H1 (cell line): ENCODE measurements around the gene ACYP2. TPM values are rescaled to one million over a fixed set of nuclear protein-coding genes. Genes with fewer than 3 reads are reported as not detected.

Source experiments
- CBX5 ChIP-seq: fragments of 300-800, 300-1000 bp; sonication (generic); IDR thresholded peaks from 2 replicates; pipeline ENCODE4 v1.7.1; 2016; ENCODE audit warnings: antibody characterized with exemption, low read length, low read depth
- GTF2F1 ChIP-seq: IDR thresholded peaks from 2 replicates; pipeline ENCODE4 v1.6.1; 2012; ENCODE audit warnings: low read depth, low read length, improper control_type of control experiment, borderline replicate concordance
- HDAC2 ChIP-seq, 2 experiments: fragments of 300-600 bp in 1 of 2; sonication (generic) in 1 of 2; IDR thresholded peaks; 2 replicates each; pipeline ENCODE4 v1.6.1; 2011 to 2012; ENCODE audit warnings: low read depth in 2 of 2, low read length in 2 of 2, mild to moderate bottlenecking in 2 of 2, moderate library complexity in 2 of 2, borderline replicate concordance in 1 of 2, inconsistent platforms in 1 of 2
- KDM5A ChIP-seq: fragments of 200-600 bp; IDR thresholded peaks from 2 replicates; pipeline ENCODE4 v1.7.1; 2012; ENCODE audit warnings: mild to moderate bottlenecking, low read length, inconsistent platforms, mixed read lengths
- PHF8 ChIP-seq: fragments of 200-600 bp; sonication (generic); conservative IDR thresholded peaks from 2 replicates; pipeline ENCODE4 v1.7.1; 2012; ENCODE audit warnings: low read depth, mild to moderate bottlenecking, inconsistent platforms, low read length, moderate library complexity
- polyA plus RNA-seq, 7 experiments: library from polyadenylated mRNA; depleted of rRNA in 3 of 7; stranded (reverse) in 5 of 7; unstranded in 2 of 7; fragments of >200 nt in 5 of 7; fragments of 200-250 nt in 2 of 7; gene quantifications; 1 replicate in 5 of 7; 2 replicates in 1 of 7; 4 replicates in 1 of 7; pipeline versions ENCODE4 v1.2.1 to v1.2.3, GENCODE V29; 2011 to 2013; ENCODE audit warnings: missing spikeins in 2 of 7, mixed read lengths in 2 of 7
- total RNA-seq: library from RNA; stranded (reverse); fragmentation: NEBNext Ultra II Directional; extraction: Animal tissue kit (Norgen Biotek cat#: 25700); gene quantifications from 2 replicates; pipeline ENCODE4 v1.2.1, GENCODE V29; 2021
- TF ChIP-seq, protein P1 (sequence below): IDR thresholded peaks from 2 replicates; pipeline ENCODE4 v1.6.1; 2012; ENCODE audit warnings: low read length, inconsistent platforms

ACYP2 gene
- total and polyA plus RNA-seq, 2 of the 8 experiments (the other 6 are each of a cell fraction or from before 2014, with no cell fraction given), result 3.4 to 4.4 TPM

- TF ChIP-seq, protein P1, sequence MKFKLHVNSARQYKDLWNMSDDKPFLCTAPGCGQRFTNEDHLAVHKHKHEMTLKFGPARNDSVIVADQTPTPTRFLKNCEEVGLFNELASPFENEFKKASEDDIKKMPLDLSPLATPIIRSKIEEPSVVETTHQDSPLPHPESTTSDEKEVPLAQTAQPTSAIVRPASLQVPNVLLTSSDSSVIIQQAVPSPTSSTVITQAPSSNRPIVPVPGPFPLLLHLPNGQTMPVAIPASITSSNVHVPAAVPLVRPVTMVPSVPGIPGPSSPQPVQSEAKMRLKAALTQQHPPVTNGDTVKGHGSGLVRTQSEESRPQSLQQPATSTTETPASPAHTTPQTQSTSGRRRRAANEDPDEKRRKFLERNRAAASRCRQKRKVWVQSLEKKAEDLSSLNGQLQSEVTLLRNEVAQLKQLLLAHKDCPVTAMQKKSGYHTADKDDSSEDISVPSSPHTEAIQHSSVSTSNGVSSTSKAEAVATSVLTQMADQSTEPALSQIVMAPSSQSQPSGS, result no peak
- TF ChIP-seq GTF2F1, result no peak
- no peak for TF ChIP-seq KDM5A
- TF ChIP-seq CBX5, result no peak
- TF ChIP-seq PHF8, result no peak
- TF ChIP-seq HDAC2 (IDR thresholded peaks at IDR 0.05; ENCODE audit: borderline replicate concordance in 1 of 2, low read depth in 2 of 2, low read length in 2 of 2), result no peak
- TF ChIP-seq, all 59 proteins: peak for 0
These were observed 14.6 kb upstream of the ACYP2 start (continued) for GRCh38 chr2:54100772-54101171.
